Brain microvascular endothelial cell (primary cell): ENCODE results near the gene MAP2K6.

ENCODE experiments used
- DNase-seq: peaks from one replicate; pipeline ENCODE4 v3.0.0-alpha.2; 2020
- H3K27ac ChIP-seq: fragments of 250-450 bp; sonication (Bioruptor Pico); 2 replicates; pipeline ENCODE4 v1.5.1; 2020; ENCODE audit warnings: mild to moderate bottlenecking, moderate library complexity
- H3K27me3 ChIP-seq: fragments of 250-450 bp; sonication (Bioruptor Pico); replicated peaks from 2 replicates; pipeline ENCODE4 v1.5.1; 2020; ENCODE audit warnings: mild to moderate bottlenecking
- H3K36me3 ChIP-seq: fragments of 250-450 bp; sonication (Bioruptor Pico); replicated peaks from 2 replicates; pipeline ENCODE4 v1.5.1; 2020; ENCODE audit warnings: mild to moderate bottlenecking
- H3K4me3 ChIP-seq: 2 replicates; pipeline ENCODE4 v1.5.1; 2011; ENCODE audit warnings: low read depth, mild to moderate bottlenecking, control low read depth, low read length, moderate library complexity
- CTCF ChIP-seq: IDR thresholded peaks from 2 replicates; pipeline ENCODE4 v1.5.1; 2011; ENCODE audit warnings: low read depth, mild to moderate bottlenecking, moderate library complexity, low read length, control low read depth, inconsistent platforms; ENCODE audit errors: missing control alignments
- in situ Hi-C: cut with HindIII; loops from 2 replicates; pipeline ENCODE4 v1.10.0; 2017; ENCODE audit warnings: low sequenced_read_pairs, low pct_ligation_motif_present

The MAP2K6 gene

GRCh38 chr17:69390795-69391501, 23.5 kb upstream of the MAP2K6 start:
- no peaks in the 10 kb centered on the region for H3K27me3 ChIP-seq
- TF ChIP-seq CTCF = no peak
- no peak overlapping the region for H3K4me3 ChIP-seq
- no peak for DNase-seq
- H3K27ac ChIP-seq = no peak overlapping the region
- H3K36me3 ChIP-seq = no peaks in the 10 kb centered on the region
- in situ Hi-C loops = no loop called here

GRCh38 chr17:69401251-69401650, 13.2 kb upstream of the MAP2K6 start:
- Histone ChIP-seq H3K36me3 (no peaks in the 10 kb centered on the region), H3K27ac (no peak overlapping the region), H3K4me3 (no peak overlapping the region), H3K27me3 (no peaks in the 10 kb centered on the region)
- DNase-seq = no peak
- in situ Hi-C loops = no loop called here
- no peak for TF ChIP-seq CTCF

- H3K27ac ChIP-seq = no peak overlapping the region
- TF ChIP-seq CTCF = no peak
- no peaks in the 10 kb centered on the region for H3K27me3 ChIP-seq
- no peak overlapping the region for H3K4me3 ChIP-seq
- DNase-seq = peak; percentile 25
- in situ Hi-C loops = no loop called here
- H3K36me3 ChIP-seq = no peaks in the 10 kb centered on the region
These were observed 12.4 kb upstream of the MAP2K6 start for GRCh38 chr17:69402052-69402451.

- no peak for DNase-seq
- no peaks in the 10 kb centered on the region for H3K36me3 ChIP-seq
- TF ChIP-seq CTCF = no peak
- H3K4me3 ChIP-seq = no peak overlapping the region
- no peak overlapping the region for H3K27ac ChIP-seq
- H3K27me3 ChIP-seq = no peaks in the 10 kb centered on the region
- in situ Hi-C loops = no loop called here
These were observed 10.1 kb upstream of the MAP2K6 start for GRCh38 chr17:69404399-69404798.

GRCh38 chr17:69405096-69405495, 9.4 kb upstream of the MAP2K6 start:
- no peak for DNase-seq
- Histone ChIP-seq H3K27ac (no peak overlapping the region), H3K36me3 (no peaks in the 10 kb centered on the region), H3K27me3 (no peaks in the 10 kb centered on the region), H3K4me3 (no peak overlapping the region)
- no peak for TF ChIP-seq CTCF
- in situ Hi-C loops = no loop called here

GRCh38 chr17:69406941-69407340, 7.6 kb upstream of the MAP2K6 start:
- no peak for TF ChIP-seq CTCF
- no peak overlapping the region for H3K4me3 ChIP-seq
- no peaks in the 10 kb centered on the region for H3K27me3 ChIP-seq
- DNase-seq = no peak
- in situ Hi-C loops = no loop called here
- no peaks in the 10 kb centered on the region for H3K36me3 ChIP-seq
- H3K27ac ChIP-seq = no peak overlapping the region
